LNCaP clone FGC (cell line): Measurements from ENCODE around the gene PRPF40B.
"Not testable (repeated sequence)": the region's sequence is repeated elsewhere in the genome, so short reads cannot be mapped to it uniquely, and the experiment has no call there.

Experiments
- DNase-seq: peaks from one replicate; pipeline ENCODE4 v3.0.0-alpha.2; 2011; ENCODE audit warnings: low read depth
- H3K4me3 ChIP-seq: 2 replicates; pipeline ENCODE4 v1.5.1; 2011; ENCODE audit warnings: mild to moderate bottlenecking, low read depth, low read length, control low read depth
- CTCF ChIP-seq: IDR thresholded peaks from 2 replicates; pipeline ENCODE4 v1.5.1; 2012; ENCODE audit warnings: mild to moderate bottlenecking; ENCODE audit not compliant: control insufficient read depth, insufficient read depth; ENCODE audit errors: extremely low read depth

Gene PRPF40B

DNA sequence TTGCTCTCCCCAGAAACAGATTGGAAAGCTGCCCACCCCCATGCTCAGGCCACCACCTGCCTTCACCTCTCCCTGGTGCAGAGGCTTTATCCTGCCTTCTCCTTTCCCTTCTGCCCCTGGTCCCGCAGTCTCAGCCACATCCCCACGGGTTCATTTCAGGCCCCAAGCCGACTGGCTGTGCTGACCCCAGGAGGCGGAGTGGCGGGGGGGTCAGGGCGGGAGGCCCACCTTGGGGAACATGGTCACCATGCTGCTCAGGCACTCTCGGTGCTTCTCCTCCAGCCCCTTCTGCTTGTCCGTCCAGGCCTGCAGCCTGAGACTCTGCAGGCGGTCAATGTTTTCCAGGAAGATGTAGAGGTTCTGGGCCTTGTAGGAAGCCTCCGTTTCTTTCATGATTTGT lies 24.8 kb upstream of the PRPF40B start:
- no peak for DNase-seq
- no peak overlapping the region for H3K4me3 ChIP-seq
- no peak for TF ChIP-seq CTCF

DNA sequence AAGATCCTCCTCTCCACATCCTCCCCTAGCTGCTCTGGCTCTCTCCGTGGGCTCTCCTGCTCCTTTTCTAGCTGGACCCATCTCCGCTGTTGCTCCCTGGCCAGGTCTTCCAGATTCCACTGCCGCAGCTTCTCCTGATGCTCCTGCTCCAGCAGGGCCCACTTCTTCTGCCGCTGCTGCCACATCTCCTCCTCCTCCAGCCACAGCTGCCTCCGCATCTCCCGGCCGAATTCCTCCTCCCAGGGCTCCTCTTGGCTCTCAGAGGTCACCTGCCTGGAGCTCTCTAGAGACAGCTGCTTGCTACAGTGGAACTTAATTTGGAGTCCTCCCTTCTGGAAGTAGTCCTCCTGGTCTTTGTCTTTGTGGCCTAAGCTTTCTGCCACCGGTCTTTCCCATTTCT lies 23.4 kb upstream of the PRPF40B start:
- TF ChIP-seq CTCF = no peak
- DNase-seq = no peak

GRCh38 chr12:49603721-49604120 lies 19.6 kb upstream of the PRPF40B start:
- no peak for DNase-seq
- no peak for TF ChIP-seq CTCF
- no peak overlapping the region for H3K4me3 ChIP-seq

More for the DNA sequence above, 23.4 kb upstream of the PRPF40B start:
- H3K4me3 ChIP-seq = no peak overlapping the region

- no peak overlapping the region for H3K4me3 ChIP-seq
- DNase-seq = no peak
- TF ChIP-seq CTCF = no peak
These were observed 18.5 kb upstream of the PRPF40B start for GRCh38 chr12:49604856-49605255.

- DNase-seq, H3K4me3 ChIP-seq: not testable (repeated sequence)
These were observed 17.8 kb upstream of the PRPF40B start, which contains the start of gene FAM186B for GRCh38 chr12:49605539-49605938. Gene FAM186B (minus strand): TSS chr12:49605639. CDS start chr12:49605477, 162 bp downstream.

DNA sequence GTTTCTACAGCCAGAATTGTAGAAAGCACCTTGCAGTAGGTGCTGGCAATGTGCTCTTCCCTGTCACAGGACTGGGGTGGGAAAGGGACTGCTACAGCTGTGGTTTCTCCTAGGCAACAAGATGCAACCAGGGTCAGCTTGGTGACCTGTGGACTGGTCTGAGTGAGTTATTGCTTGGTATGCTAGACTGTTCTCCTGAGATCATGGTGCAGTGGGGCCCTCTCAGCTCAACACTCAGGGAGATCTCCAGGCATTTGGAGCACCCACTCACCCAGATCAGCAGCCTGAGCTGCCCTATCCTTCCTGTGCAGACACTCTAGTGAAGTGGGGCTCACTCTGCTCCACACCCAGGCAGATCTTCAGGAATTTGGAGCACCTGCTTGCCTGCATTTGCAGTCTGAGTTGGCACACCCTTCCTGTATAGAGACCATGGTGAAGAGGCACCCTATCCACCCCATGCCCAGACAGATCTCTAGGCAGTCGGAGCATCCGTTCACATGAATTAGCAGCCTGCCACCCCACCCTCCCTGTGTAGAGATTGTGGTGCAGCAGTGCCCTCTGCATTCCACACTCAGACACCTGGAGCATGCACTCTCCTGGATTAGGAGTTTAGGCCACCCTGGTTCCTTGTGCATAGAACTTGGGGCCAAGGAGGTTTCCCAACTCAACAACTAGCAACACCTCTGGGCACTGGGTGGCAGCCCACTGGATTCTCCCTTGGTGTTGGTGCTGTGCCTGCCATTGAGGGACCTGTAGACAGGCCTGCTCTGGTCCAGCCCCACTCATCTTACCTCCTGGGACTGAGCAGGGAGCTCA lies 14.1 kb upstream of the PRPF40B start:
- H3K4me3 ChIP-seq = no peak overlapping the region
- TF ChIP-seq CTCF = no peak
- no peak for DNase-seq

DNA sequence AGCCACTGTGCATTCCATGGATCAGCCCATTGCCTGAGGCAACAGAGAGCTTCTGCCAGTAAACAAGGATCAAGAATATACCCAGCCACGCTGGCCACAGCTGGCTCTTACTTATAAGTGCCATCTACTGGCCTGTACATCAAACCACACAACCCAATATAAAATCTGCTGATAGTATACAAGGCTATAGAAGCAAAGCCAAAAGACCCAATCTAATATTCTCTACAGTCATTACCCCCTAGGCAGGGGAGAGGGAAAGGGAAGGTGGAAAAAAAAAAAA lies 13.5 kb upstream of the PRPF40B start:
- DNase-seq = no peak
- H3K4me3 ChIP-seq = no peak overlapping the region
- peak; percentile 59 for TF ChIP-seq CTCF

DNA sequence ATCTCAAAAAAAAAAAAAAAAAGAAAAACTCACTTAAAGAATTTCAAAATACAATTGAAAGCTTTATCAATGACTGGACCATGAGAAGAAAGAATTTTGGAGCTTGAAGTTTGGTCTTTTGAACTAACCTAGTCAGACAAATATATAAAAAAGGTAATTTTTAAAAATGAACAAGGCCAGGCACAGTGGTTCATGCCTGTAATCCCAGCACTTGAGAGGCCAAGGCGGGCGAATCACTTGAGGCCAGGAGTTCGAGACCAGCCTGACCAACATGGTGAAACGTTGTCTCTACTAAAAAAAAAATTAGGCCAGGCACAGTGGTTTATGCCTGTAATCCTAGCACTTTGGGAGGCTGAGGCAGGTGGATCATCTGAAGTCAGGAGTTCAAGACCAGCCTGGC lies 12.6 kb upstream of the PRPF40B start:
- H3K4me3 ChIP-seq, DNase-seq: not testable (repeated sequence)
